Vagina (tissue), 2 donors: Measurements from ENCODE around the gene CHD9NB. TPM values are rescaled to one million over a fixed set of nuclear protein-coding genes. Genes with fewer than 3 reads are reported as not detected.

Source experiments
- DNase-seq, 2 donors: peaks; one replicate each; pipeline ENCODE4 v3.0.0-alpha.2; 2017; ENCODE audit errors: extremely low spot score in 2 of 2
- H3K27ac ChIP-seq: fragments of 200-600 bp; sonication (generic); one replicate; pipeline ENCODE4 v1.5.1; 2019
- H3K27me3 ChIP-seq: fragments of 200-600 bp; sonication (generic); one replicate; pipeline ENCODE4 v1.5.1; 2019
- H3K36me3 ChIP-seq, 2 donors: fragments of 200-600 bp; sonication (generic); one replicate each; pipeline ENCODE4 v1.5.1; 2017 to 2019
- H3K4me1 ChIP-seq: fragments of 200-600 bp; sonication (generic); one replicate; pipeline ENCODE4 v1.5.1; 2019
- H3K4me3 ChIP-seq, 2 donors: fragments of 200-600 bp; sonication (generic); 1 replicate in 1 of 2; 2 replicates in 1 of 2; pipeline ENCODE4 v1.5.1; 2016 to 2019
- H3K9me3 ChIP-seq: fragments of 200-600 bp; sonication (generic); one replicate; pipeline ENCODE4 v1.5.1; 2019
- POLR2A ChIP-seq, 2 donors: fragments of 450-650 bp; IDR thresholded peaks; one replicate each; pipeline ENCODE4 v1.6.1; 2017; ENCODE audit warnings: antibody characterized with exemption in 2 of 2, mild to moderate bottlenecking in 2 of 2, moderate library complexity in 2 of 2
- POLR2AphosphoS5 ChIP-seq, 2 donors: sonication (generic); formaldehyde crosslinking; IDR thresholded peaks; one replicate each; pipeline ENCODE4 v1.9.0; 2017; ENCODE audit warnings: antibody characterized with exemption in 2 of 2, mild to moderate bottlenecking in 2 of 2, low read depth in 1 of 2; ENCODE audit not compliant: insufficient read depth in 1 of 2
- intact Hi-C: fragments of 100-400 bp; cut with DNase I; formaldehyde crosslinking; loops from one replicate; pipeline ENCODE4 v1.15.1; 2023
- total RNA-seq: library from RNA; depleted of rRNA; stranded (reverse); fragments of >200 nt; gene quantifications from one replicate; pipeline ENCODE4 v1.2.3, GENCODE V29; 2016
- TF ChIP-seq, protein P1 (sequence below), 3 experiments: fragments of 450-650 bp in 2 of 3; fragments of 200-600 bp in 1 of 3; sonication (generic) in 1 of 3; IDR thresholded peaks; one replicate each; pipeline ENCODE4 v1.5.1; 2017 to 2019; ENCODE audit warnings: antibody characterized with exemption in 3 of 3, mild to moderate bottlenecking in 2 of 3, moderate library complexity in 2 of 3

Gene CHD9NB
- total RNA-seq, 1 donor from 2014 or later: not detected

DNA sequence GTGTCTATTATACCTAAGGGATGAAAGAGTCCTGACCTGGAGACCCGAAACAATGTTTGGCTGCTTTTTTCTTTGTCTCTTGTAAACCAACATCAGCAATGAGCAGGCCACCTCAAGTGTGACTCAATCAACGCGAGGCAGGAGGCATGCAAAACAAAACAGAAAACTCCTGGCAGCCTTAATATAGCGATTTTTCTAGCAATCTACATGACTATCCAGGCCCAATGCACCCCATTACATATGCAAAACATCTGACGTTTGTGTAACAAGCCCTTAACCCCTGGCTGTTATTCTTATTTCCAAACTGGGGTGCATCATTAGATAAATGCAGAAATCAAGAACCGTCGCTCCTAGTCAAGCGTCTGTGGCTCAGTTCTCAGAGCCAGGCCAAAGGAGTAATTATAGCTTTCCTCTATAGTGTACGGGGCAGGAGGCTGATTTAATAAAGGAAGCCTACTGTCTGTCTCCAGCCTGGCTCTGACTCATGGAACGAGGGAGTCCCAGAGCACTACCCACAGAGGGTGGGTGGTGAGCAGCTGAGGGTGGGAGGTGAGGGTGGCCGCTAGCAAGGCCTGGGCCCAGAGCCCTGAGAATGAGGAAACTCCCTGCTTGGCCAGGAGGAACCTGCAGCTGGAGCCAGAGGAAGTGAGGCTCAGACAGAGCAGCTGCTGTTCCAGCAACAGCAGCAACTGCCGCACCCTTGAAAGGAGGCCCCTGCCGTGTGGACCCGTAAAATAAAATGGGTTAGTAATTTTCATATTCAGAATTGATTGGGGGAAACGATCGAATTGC is 46.0 kb upstream of the CHD9NB start:
- Histone ChIP-seq H3K36me3 (no peaks in the 10 kb centered on the region), H3K9me3 (no peaks in the 10 kb centered on the region), H3K27me3 (no peaks in the 10 kb centered on the region), H3K4me3 (peak overlapping the region; percentile 40 to 48), H3K4me1 (peaks cover 63% of the 10 kb centered on the region), H3K27ac (peak overlapping the region; percentile 89)
- intact Hi-C loops: no loop called here
- DNase-seq: peak in 1 of 2 donors; percentile 96
- TF ChIP-seq, protein P1, sequence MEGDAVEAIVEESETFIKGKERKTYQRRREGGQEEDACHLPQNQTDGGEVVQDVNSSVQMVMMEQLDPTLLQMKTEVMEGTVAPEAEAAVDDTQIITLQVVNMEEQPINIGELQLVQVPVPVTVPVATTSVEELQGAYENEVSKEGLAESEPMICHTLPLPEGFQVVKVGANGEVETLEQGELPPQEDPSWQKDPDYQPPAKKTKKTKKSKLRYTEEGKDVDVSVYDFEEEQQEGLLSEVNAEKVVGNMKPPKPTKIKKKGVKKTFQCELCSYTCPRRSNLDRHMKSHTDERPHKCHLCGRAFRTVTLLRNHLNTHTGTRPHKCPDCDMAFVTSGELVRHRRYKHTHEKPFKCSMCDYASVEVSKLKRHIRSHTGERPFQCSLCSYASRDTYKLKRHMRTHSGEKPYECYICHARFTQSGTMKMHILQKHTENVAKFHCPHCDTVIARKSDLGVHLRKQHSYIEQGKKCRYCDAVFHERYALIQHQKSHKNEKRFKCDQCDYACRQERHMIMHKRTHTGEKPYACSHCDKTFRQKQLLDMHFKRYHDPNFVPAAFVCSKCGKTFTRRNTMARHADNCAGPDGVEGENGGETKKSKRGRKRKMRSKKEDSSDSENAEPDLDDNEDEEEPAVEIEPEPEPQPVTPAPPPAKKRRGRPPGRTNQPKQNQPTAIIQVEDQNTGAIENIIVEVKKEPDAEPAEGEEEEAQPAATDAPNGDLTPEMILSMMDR (IDR thresholded peaks at IDR 0.05): no peak
- TF ChIP-seq POLR2AphosphoS5 (IDR thresholded peaks at IDR 0.05; ENCODE audit: insufficient read depth in 1 of 2, low read depth in 1 of 2): peak; percentile 39 to 77

DNA sequence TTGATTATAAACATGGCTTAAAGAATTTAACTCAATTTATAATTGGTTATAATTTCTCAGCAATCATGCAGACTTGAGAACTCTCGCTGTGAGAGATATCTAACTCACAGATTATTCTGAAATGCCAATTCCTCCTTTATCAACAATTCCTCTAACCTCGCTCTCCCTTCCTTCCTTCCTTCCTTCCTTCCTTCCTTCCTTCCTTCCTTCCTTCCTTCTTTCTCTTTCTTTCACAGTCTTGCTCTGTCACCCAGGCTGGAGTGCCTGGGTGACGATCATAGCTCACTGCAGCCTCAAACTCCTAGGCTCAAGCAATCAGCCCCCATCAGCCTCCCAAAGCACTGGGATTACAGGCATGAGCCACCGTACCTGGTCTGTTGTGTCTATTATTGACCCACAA is 44.5 kb upstream of the CHD9NB start:
- no peaks in the 10 kb centered on the region for H3K9me3 ChIP-seq
- no peak overlapping the region for H3K27ac ChIP-seq
- H3K4me1 ChIP-seq: peaks cover 75% of the 10 kb centered on the region
- H3K27me3 ChIP-seq: no peaks in the 10 kb centered on the region
- no peak for DNase-seq
- TF ChIP-seq, protein P1 (IDR thresholded peaks at IDR 0.05): no peak
- TF ChIP-seq POLR2A (IDR thresholded peaks at IDR 0.05): no peak
- no peak for TF ChIP-seq POLR2AphosphoS5 (IDR thresholded peaks at IDR 0.05; ENCODE audit: insufficient read depth in 1 of 2, low read depth in 1 of 2)
- H3K36me3 ChIP-seq: no peaks in the 10 kb centered on the region
- intact Hi-C loops: no loop called here
- H3K4me3 ChIP-seq: no peak overlapping the region

DNA sequence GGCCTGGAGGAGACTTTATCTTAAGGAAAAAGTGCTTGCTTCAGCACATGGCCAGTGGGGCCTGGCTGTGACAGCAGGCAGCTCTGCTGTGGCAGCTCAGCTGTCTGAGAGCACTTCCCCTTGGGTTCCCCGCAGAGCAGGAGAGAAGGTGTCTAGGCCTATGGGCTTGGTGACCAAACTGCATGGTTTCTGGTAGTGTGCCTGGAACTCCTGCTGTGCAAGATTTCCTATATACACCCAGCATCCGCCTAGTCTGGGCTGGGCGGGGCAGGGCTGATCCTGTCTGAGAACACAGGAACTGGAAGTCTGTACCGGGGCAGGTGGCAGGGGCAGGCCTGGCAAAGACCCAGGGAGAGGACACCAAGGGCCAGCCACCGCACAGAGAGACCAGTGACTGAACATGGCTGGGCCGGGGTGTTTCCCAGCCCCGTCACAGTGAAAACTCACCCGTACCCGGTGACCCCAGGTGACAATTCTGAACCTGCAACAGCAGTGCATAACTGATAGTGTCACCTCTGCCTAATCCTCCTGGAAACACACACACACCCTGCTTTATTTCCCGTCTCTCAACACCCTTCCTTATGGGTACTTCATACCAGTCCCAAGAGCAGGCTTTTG is 41.4 kb upstream of the CHD9NB start:
- intact Hi-C loops: no loop called here
- peaks cover 85% of the 10 kb centered on the region for H3K4me1 ChIP-seq
- no peak for DNase-seq

DNA sequence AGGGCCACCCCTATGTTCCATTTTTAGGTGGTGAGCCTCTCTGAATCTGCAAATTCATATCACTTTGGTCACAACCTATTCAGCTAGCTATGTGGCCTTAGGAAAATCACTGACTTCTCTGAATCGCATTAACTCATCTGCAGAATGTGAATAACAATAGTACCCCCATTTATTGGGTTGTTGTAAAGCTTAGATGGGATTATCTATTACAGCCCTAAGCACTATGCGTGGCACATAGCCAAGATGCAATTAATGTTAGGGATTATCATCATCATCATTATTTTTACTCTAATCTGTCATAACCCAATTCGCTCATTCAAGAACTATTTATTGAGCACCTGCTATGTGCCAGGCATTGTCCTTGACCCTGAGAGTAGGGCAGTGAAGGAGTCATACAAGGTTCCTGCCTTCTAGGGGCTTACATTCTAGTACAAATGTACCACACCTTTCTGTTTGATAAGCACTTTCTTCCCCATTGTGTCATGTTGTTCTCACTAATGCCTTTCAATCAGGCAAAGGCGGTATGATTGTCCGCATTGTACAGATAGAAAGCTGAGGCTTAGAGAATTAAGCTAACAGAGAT is 40.6 kb upstream of the CHD9NB start:
- no peak for DNase-seq
- no peak for TF ChIP-seq POLR2AphosphoS5 (IDR thresholded peaks at IDR 0.05; ENCODE audit: insufficient read depth in 1 of 2, low read depth in 1 of 2)
- TF ChIP-seq, protein P1 (IDR thresholded peaks at IDR 0.05): no peak
- no peak for TF ChIP-seq POLR2A (IDR thresholded peaks at IDR 0.05)
- peak overlapping the region; percentile 52 for H3K27ac ChIP-seq
- H3K27me3 ChIP-seq: no peaks in the 10 kb centered on the region
- H3K4me3 ChIP-seq: no peak overlapping the region
- intact Hi-C loops: no loop called here
- H3K4me1 ChIP-seq: peaks cover 85% of the 10 kb centered on the region
- H3K9me3 ChIP-seq: no peaks in the 10 kb centered on the region
- no peaks in the 10 kb centered on the region for H3K36me3 ChIP-seq

More for the DNA sequence above, 41.4 kb upstream of the CHD9NB start:
- no peak for TF ChIP-seq POLR2A (IDR thresholded peaks at IDR 0.05)
- peak; percentile 53 to 58 for TF ChIP-seq POLR2AphosphoS5 (IDR thresholded peaks at IDR 0.05; ENCODE audit: insufficient read depth in 1 of 2, low read depth in 1 of 2)
- TF ChIP-seq, protein P1 (IDR thresholded peaks at IDR 0.05): no peak
- Histone ChIP-seq H3K4me3 (no peak overlapping the region), H3K9me3 (no peaks in the 10 kb centered on the region), H3K27ac (peak overlapping the region; percentile 52), H3K27me3 (no peaks in the 10 kb centered on the region), H3K36me3 (no peaks in the 10 kb centered on the region)
